Activated T-helper 1 cell treated with anti-CD3 and anti-CD28 coated beads, Interleukin-2, amount 50 U/mL, for 16 hours (primary cell): ENCODE data around the gene ERFL.

ENCODE experiments used
- DNase-seq, 2 donors: peaks; one replicate each; pipeline ENCODE4 v3.0.0-alpha.2; 2020; ENCODE audit warnings: low read depth in 1 of 2, low spot score in 1 of 2

The ERFL gene

DNA sequence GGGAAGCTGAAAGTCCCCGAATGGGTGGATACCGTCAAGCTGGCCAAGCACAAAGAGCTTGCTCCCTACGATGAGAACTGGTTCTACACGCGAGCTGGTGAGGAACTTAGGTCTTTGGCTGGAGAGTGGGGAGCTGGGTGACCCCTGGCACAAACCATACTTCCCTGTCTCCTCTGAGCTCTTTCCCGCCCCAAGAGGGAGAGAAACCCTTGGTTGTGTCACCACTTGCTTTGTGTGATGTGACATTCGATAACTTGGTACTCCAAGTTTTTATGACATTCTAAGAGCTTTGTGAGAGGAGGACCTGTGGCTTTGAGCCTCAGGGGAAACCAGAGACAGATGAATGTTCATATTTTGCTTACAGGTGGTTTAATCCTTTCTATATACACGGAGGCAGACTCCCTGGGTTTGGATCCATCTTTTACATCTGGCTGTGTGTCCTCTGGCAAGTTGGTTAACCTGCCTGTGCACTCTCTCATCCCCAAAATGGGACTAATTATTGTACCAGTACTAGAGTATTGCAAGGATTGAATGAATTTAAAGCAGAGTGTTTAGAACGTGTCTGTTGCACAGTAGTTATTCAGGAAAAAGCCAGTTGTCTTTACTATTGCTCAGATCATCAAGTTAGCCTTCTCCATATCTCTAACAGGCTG is 67.0 kb downstream of the ERFL start:
- DNase-seq, result no peak

DNA sequence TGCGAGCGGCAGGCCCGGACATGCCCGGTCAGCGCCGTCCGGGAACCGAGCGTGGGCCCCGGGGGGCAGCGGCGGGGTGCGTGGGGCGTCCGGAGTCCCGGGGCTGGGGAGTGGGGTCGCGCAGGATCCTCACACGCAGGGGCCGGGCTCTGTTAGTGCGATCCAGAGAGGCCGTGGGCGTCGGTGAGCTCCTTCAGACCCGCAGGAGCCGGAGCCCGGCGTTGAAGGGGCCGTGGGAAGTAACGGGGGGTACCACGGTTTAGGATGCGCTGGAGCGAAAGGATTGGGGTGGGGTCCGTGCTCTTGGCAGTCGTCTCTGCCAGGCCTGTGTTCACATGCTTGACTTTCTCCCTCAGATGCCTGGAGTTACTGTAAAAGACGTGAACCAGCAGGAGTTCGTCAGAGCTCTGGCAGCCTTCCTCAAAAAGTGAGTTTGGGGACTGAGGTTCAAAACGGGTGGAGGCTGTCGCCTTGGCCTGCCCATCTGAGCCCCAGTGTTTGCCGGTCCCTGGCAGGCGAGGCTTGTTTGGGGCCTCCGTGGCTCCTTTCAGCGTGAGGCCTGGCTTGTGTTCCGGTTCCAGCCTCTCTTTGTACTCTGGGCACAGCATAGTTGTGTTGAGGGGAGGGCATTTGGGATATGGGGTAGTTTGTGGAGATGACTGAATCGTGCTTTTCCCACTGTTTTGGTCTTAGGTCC is 67.7 kb downstream of the ERFL start:
- DNase-seq, result no peak

- peak; percentile 96 to 97 for DNase-seq
These were observed 68.4 kb downstream of the ERFL start, which contains the start of gene RPS19 for GRCh38 chr19:41859618-41860418. Gene RPS19 (plus strand): TSS chr19:41860255. CDS start chr19:41860775, 520 bp downstream.

DNA sequence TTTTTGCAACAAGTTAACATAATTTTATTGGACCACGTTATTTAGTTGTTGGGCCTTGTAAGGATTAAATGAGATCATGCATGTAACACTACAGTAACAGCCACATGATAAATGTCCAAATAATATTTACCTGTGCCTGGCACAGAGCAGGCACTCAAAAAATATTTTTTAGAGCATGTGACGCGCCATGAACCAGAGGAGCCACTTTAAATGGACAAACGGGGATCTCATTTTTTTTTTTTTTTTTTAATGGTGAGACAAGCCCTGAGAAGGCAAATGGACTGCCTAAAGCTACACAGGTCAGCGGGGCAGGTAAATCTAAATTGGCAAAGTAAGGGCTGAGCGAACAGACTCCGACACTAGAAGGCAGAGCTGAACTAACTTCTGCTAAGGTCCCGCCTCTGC is 69.0 kb downstream of the ERFL start:
- no peak for DNase-seq
